ENCODE results near the gene MTG2.
A peak's percentile ranks its signal among the peaks of the same experiment; 100 is the strongest.

MTG2 gene

GRCh38 chr20:62206388-62206775 is 23.6 kb downstream of the MTG2 start:
- no peak for DNase-seq (ENCODE audit: low read depth in 2 of 2)

- DNase-seq (ENCODE audit: low read depth in 2 of 2) = no peak
These were observed 25.4 kb downstream of the MTG2 start for GRCh38 chr20:62208061-62208794.

- no peak for DNase-seq (ENCODE audit: low read depth in 2 of 2)
These were observed 26.2 kb downstream of the MTG2 start for GRCh38 chr20:62208795-62209755.

GRCh38 chr20:62209850-62210495 is 27.1 kb downstream of the MTG2 start:
- no peak for DNase-seq (ENCODE audit: low read depth in 2 of 2)

- no peak for DNase-seq (ENCODE audit: low read depth in 2 of 2)
These were observed 27.6 kb downstream of the MTG2 start for GRCh38 chr20:62210496-62210855.

GRCh38 chr20:62211216-62211615 is 28.4 kb downstream of the MTG2 start:
- no peak for DNase-seq (ENCODE audit: low read depth in 2 of 2)

- DNase-seq (ENCODE audit: low read depth in 2 of 2) = no peak
These were observed 29.0 kb downstream of the MTG2 start for GRCh38 chr20:62211769-62212288.

GRCh38 chr20:62212299-62212698 is 29.5 kb downstream of the MTG2 start:
- no peak for DNase-seq (ENCODE audit: low read depth in 2 of 2)

GRCh38 chr20:62214067-62214466 is 31.2 kb downstream of the MTG2 start:
- DNase-seq (ENCODE audit: low read depth in 2 of 2) = no peak

- DNase-seq (ENCODE audit: low read depth in 2 of 2) = no peak
These were observed 32.5 kb downstream of the MTG2 start for GRCh38 chr20:62215020-62215990.

- DNase-seq (ENCODE audit: low read depth in 2 of 2) = no peak
These were observed 33.3 kb downstream of the MTG2 start for GRCh38 chr20:62215991-62216635.

GRCh38 chr20:62216636-62217566 is 34.1 kb downstream of the MTG2 start:
- DNase-seq (ENCODE audit: low read depth in 2 of 2) = no peak

GRCh38 chr20:62217913-62218773 is 35.3 kb downstream of the MTG2 start:
- DNase-seq (ENCODE audit: low read depth in 2 of 2) = no peak

GRCh38 chr20:62219101-62219991 is 36.5 kb downstream of the MTG2 start:
- no peak for DNase-seq (ENCODE audit: low read depth in 2 of 2)

- DNase-seq (ENCODE audit: low read depth in 2 of 2) = peak in 1 of 2 donors; percentile 23
These were observed 37.3 kb downstream of the MTG2 start, which contains the start of gene HRH3 for GRCh38 chr20:62219992-62220665. HRH3 (minus strand) TSS chr20:62220278; CDS start chr20:62219970, 308 bp downstream.
